SK-N-MC (cell line): ENCODE results near the gene ALDOB.

Source experiments
- EZH2 ChIP-seq: fragments of 200-600 bp; sonication (generic); IDR thresholded peaks from one replicate; pipeline ENCODE4 v1.6.1; 2017; ENCODE audit warnings: antibody characterized with exemption
- POLR2AphosphoS5 ChIP-seq: IDR thresholded peaks from 2 replicates; pipeline ENCODE4 v1.6.1; 2012; ENCODE audit warnings: mild to moderate bottlenecking, low read depth, low read length, borderline replicate concordance

DNA sequence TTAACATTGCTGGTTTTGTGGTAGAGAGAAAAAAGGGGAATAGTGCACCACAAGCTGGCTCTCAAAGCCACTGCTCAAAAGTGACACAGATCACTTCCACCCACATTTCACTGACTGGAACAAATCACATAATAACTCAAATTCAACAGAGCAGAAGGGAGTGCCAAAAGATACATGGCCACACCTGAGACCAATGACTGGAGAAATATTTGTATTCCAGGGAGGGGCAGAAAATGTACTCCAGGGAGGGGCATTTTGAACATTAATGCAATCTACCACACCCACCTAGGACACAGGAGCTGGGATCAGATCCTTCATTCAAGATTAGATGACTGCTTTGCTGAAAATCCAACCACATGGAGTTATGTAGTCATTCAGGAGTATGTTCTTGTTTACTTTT, 44.8 kb upstream of the ALDOB start:
- TF ChIP-seq EZH2 (no peak), POLR2AphosphoS5 (no peak)
